ENCODE measurements around the gene FAF1.

DNA sequence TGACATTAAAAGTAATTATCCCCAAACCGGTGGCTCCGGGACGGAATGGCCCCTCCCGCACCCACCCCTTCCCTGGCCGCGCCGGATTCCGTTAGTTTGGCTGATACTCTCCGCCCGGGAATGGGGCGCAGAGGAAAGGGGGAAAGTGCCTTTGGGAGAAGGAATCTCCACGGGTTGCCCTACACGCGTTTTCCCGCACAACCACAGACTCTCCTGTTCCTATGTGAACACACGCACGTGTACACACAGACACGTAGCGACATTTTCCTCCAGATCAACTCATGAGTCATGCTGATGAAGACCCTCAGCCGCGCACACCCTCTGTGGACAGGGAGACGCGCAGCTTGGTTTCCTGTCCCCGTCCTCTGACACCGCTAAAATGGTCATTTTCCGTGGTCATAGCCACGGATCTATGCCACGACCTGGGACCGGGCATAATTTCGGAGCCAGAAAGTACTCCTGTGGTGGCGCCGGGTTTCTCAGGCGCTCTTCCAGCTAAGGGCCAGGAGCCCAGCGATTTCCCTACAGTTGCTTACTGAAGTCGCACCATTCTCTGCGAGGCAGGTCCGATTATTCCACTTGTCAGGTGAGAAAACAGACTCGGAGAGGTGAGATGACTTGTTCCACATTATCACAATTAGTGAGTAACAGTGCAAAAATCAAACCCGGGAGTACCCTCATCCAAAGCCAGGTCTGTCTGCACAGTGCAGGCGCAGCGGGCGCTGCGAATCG, 532.8 kb downstream of the FAF1 start:
- TF ChIP-seq, protein P1, sequence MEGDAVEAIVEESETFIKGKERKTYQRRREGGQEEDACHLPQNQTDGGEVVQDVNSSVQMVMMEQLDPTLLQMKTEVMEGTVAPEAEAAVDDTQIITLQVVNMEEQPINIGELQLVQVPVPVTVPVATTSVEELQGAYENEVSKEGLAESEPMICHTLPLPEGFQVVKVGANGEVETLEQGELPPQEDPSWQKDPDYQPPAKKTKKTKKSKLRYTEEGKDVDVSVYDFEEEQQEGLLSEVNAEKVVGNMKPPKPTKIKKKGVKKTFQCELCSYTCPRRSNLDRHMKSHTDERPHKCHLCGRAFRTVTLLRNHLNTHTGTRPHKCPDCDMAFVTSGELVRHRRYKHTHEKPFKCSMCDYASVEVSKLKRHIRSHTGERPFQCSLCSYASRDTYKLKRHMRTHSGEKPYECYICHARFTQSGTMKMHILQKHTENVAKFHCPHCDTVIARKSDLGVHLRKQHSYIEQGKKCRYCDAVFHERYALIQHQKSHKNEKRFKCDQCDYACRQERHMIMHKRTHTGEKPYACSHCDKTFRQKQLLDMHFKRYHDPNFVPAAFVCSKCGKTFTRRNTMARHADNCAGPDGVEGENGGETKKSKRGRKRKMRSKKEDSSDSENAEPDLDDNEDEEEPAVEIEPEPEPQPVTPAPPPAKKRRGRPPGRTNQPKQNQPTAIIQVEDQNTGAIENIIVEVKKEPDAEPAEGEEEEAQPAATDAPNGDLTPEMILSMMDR (conservative IDR thresholded peaks at IDR 0.05; ENCODE audit: low read length), result no peak
- TF ChIP-seq EZH2phosphoT487 (IDR thresholded peaks at IDR 0.05; ENCODE audit: borderline replicate concordance, low read depth, low read length), result no peak

Measured in OCI-LY7 (cell line).